HCT116 (cell line): Measurements from ENCODE around the gene DOC2A. TPM values are rescaled to one million over a fixed set of nuclear protein-coding genes. Genes with fewer than 3 reads are reported as not detected.

ENCODE experiments used
- ATAC-seq: fragments of 200-7000 bp; cut with Tn5 transposase; 2 replicates; pipeline ENCODE4 v1.9.1; 2020; ENCODE audit warnings: mild to moderate bottlenecking, moderate library complexity
- BruUV-seq: library from RNA; stranded (reverse); fragments of 400-500 nt; replicated peaks from 2 replicates; lab custom pipeline; 2021; lab: Mats Ljungman, UMichigan
- CTCF ChIA-PET: fragments of 300-600 bp; sonication (Branson Sonifier 250); formaldehyde crosslinking; loops from one replicate; lab custom pipeline; 2021; ENCODE audit warnings: antibody characterized with exemption; lab: Charles Lee
- POLR2A ChIA-PET: fragments of 300-600, 350-600 bp; sonication (Branson Sonifier 250); formaldehyde crosslinking; loops from one replicate; lab custom pipeline; 2021; ENCODE audit warnings: antibody characterized with exemption; lab: Charles Lee
- RAD21 ChIA-PET, 2 experiments: fragments of 300-600 bp; sonication (Branson Sonifier 250); formaldehyde crosslinking; loops; one replicate each; lab custom pipeline; 2023; ENCODE audit warnings: low total read pairs in 2 of 2; ENCODE audit not compliant: uncharacterized antibody in 2 of 2, unreplicated experiment in 2 of 2, low non-redundant PET in 1 of 2; lab: Charles Lee
- DNase-seq: peaks from one replicate; pipeline ENCODE4 v3.0.0-alpha.2; 2010; ENCODE audit warnings: low read depth, low spot score
- H2AFZ ChIP-seq: fragments of 200-600 bp; shearing (Covaris generic), sonication (generic); 2 replicates; pipeline ENCODE4 v1.6.1; 2017; ENCODE audit warnings: low read depth, mixed run types, mixed read lengths, antibody characterized with exemption, low read length; ENCODE audit not compliant: poor library complexity, severe bottlenecking
- H3K27ac ChIP-seq: 2 replicates; pipeline ENCODE4 v1.5.1; 2012; ENCODE audit warnings: low read depth, low read length
- H3K27me3 ChIP-seq: fragments of 200-600 bp; sonication (generic); 2 replicates; pipeline ENCODE4 v1.6.1; 2016; ENCODE audit warnings: mixed run types, low read length, mixed read lengths; ENCODE audit not compliant: insufficient read depth
- H3K36me3 ChIP-seq, 2 experiments: fragments of 200-500 bp in 1 of 2; fragments of 200-600 bp in 1 of 2; sonication (Bioruptor generic) in 1 of 2; sonication (generic) in 1 of 2; 2 replicates each; pipeline versions ENCODE4 v1.5.1 to v1.6.1; 2014 to 2016; ENCODE audit warnings: low read length in 2 of 2, inconsistent platforms in 1 of 2, mixed read lengths in 1 of 2, mixed run types in 1 of 2; ENCODE audit not compliant: insufficient read depth in 2 of 2, control insufficient read depth in 1 of 2
- H3K4me1 ChIP-seq, 2 experiments: fragments of 200-600 bp in 1 of 2; sonication (generic) in 1 of 2; 2 replicates each; pipeline versions ENCODE4 v1.5.1 to v1.6.1; 2012 to 2017; ENCODE audit warnings: low read length in 2 of 2, inconsistent platforms in 1 of 2, mild to moderate bottlenecking in 1 of 2, mixed read lengths in 1 of 2, mixed run types in 1 of 2, moderate library complexity in 1 of 2; ENCODE audit not compliant: insufficient read depth in 2 of 2, control insufficient read depth in 1 of 2
- H3K4me2 ChIP-seq: fragments of 200-600 bp; sonication (generic); 2 replicates; pipeline ENCODE4 v1.6.1; 2017; ENCODE audit warnings: mixed run types, low read length, mixed read lengths
- H3K4me3 ChIP-seq, 2 experiments: fragments of 200-600 bp in 1 of 2; sonication (generic) in 1 of 2; replicated peaks in 1 of 2; 2 replicates each; pipeline ENCODE4 v1.5.1; 2011 to 2016; ENCODE audit warnings: low read length in 2 of 2, control low read depth in 1 of 2, low read depth in 1 of 2, mild to moderate bottlenecking in 1 of 2, mixed read lengths in 1 of 2, mixed run types in 1 of 2
- H3K79me2 ChIP-seq: fragments of 200-600 bp; sonication (generic); 2 replicates; pipeline ENCODE4 v1.6.1; 2017; ENCODE audit warnings: mild to moderate bottlenecking, mixed run types, low read length, moderate library complexity, mixed read lengths; ENCODE audit not compliant: insufficient read depth
- H3K9ac ChIP-seq: fragments of 200-600 bp; sonication (generic); 2 replicates; pipeline ENCODE4 v1.6.1; 2016; ENCODE audit warnings: low read length, mixed read lengths
- H3K9me2 ChIP-seq: fragments of 200-600 bp; sonication (generic), shearing (Covaris generic); 2 replicates; pipeline ENCODE4 v1.6.1; 2017; ENCODE audit warnings: mixed run types, mild to moderate bottlenecking, moderate library complexity; ENCODE audit not compliant: insufficient read depth
- H3K9me3 ChIP-seq, 2 experiments: fragments of 200-500 bp in 1 of 2; fragments of 200-600 bp in 1 of 2; sonication (Bioruptor generic) in 1 of 2; sonication (generic) in 1 of 2; 2 replicates each; pipeline ENCODE4 v1.6.1; 2014 to 2017; ENCODE audit warnings: low read length in 2 of 2, mixed read lengths in 2 of 2, inconsistent platforms in 1 of 2, low read depth in 1 of 2, mild to moderate bottlenecking in 1 of 2, mixed run types in 1 of 2, moderate library complexity in 1 of 2; ENCODE audit not compliant: control insufficient read depth in 1 of 2, insufficient read depth in 1 of 2
- H4K20me1 ChIP-seq: fragments of 200-600 bp; sonication (generic), shearing (Covaris generic); 2 replicates; pipeline ENCODE4 v1.6.1; 2017; ENCODE audit warnings: mixed run types, mild to moderate bottlenecking, moderate library complexity; ENCODE audit not compliant: insufficient read depth
- FOSL1 ChIP-seq: IDR thresholded peaks from 2 replicates; pipeline ENCODE4 v1.6.1; 2012; ENCODE audit warnings: low read depth
- MAX ChIP-seq: IDR thresholded peaks from 2 replicates; pipeline ENCODE4 v1.6.1; 2012
- REST ChIP-seq: IDR thresholded peaks from 2 replicates; pipeline ENCODE4 v1.6.1; 2012; ENCODE audit warnings: low read depth
- intact Hi-C: fragments of 100-400 bp; cut with micrococcal nuclease; formaldehyde crosslinking; loops from 2 replicates; pipeline ENCODE4 v1.10.0; 2022
- total RNA-seq: library from RNA; stranded (reverse); gene quantifications from one replicate; pipeline ENCODE4 v1.2.1, GENCODE V29; 2021; ENCODE audit not compliant: unreplicated experiment

Gene DOC2A
- total RNA-seq, 1 experiment from 2014 or later: 17.3 TPM

GRCh38 chr16:30028438-30029076, 17.7 kb upstream of the DOC2A start:
- BruUV-seq: no TSS peak
- Histone ChIP-seq H3K27me3 (no peaks in the 10 kb centered on the region), H3K4me3 (no peak overlapping the region), H4K20me1 (no peaks in the 10 kb centered on the region), H3K9me2 (no peaks in the 10 kb centered on the region), H3K9me3 (no peaks in the 10 kb centered on the region), H3K4me2 (no peak overlapping the region), H3K36me3 (no peaks in the 10 kb centered on the region), H3K4me1 (peaks cover 0 to 5% of the 10 kb centered on the region in 2 experiments; a peak in 2 of 4 replicates), H3K27ac (no peak overlapping the region), H3K79me2 (no peaks in the 10 kb centered on the region), H2AFZ (no peak overlapping the region), H3K9ac (no peak overlapping the region)
- DNase-seq: no peak
- TF ChIP-seq REST (peak; percentile 83), MAX (no peak), FOSL1 (no peak)
- intact Hi-C loops: loop anchor here (10.0 kb wide), 1 partner anchor 914 kb away; no protein-coding TSS in a partner anchor
- CTCF ChIA-PET: no interaction called here
- RAD21 ChIA-PET: no interaction called here
- ATAC-seq: peak; percentile 45
- POLR2A ChIA-PET: no interaction called here
